ENCODE results near the gene ERAL1.
"Not testable (repeated sequence)": the region's sequence is repeated elsewhere in the genome, so short reads cannot be mapped to it uniquely, and the experiment has no call there.

Gene ERAL1

DNA sequence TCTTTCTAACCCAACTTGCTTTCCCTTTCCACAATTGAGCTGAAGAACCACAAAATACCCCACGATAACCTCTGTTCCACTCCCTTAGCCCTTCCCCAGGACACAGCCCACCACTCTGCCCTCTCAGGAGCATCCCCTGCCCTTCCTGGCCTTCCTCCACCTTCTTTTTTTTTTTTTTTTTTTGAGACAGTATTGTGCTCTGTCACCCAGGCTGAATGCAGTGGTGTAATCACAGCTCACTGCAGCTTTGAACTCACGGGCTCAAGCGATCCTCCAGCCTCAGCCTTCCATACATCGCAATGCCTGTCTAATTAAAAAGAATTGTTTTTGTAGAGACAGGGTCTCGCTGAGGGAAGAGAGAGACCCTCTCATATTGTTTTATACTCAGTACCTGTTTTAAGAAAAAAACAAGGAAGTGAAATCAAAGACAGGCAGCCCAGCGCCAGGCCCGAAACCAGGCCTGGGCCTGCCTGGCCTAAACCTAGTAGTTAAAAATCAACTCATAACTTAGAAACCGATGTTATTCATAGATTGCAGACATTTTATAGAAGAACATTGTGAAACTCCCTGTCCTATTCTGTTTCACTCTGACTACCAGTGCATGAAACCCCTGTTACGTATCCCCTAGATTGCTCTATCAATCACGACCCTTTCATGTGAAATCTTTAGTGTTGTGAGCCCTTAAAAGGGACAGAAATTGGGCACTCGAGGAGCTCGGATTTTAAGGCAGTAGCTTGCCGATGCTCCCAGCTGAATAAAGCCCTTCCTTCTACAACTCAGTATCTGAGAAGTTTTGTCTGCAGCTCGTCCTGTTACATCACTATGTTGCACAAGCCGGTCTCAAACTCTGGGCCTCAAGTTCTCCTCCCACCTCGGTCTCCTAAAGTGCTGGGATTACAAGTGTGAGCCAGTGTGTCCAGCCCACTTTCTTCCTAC is 38.7 kb downstream of the ERAL1 start:
- not testable (repeated sequence) for H3K9me3 ChIP-seq (ENCODE audit: control insufficient read depth, low read length); DNase-seq (ENCODE audit: low read depth)

DNA sequence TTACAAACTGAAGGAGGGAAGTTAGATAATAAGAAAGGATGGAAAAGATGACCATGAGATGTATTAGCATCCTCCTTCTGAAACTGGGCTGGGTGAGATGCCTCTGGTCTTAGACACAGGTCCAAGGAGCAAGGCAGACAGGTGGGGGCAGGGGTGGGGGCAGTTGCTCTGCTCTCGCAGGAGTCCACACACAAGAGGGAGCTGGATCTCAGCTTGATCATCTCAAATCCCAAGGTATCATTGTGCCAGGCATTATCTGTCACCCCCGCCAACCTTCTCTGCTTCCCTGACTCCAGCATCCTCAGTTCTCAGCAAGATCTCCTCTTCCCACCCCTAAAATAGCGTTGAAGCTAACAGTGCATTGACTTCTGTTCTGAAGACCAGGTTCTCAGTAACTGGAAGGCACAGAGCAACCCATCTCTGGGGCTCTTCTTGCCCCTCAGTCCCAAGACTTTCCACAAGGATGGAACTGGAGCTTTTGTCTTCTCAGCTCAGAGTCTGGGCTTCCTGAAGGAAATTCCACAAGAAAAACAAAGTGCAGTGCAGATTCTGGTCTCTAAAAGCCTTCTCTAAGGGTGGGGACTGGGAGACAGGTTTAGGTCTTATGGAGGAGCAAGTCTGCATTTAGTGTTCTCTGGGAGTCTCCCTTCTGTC is 41.1 kb downstream of the ERAL1 start:
- peak overlapping the region; percentile 93 for H3K4me3 ChIP-seq (ENCODE audit: low read length)
- H3K9me3 ChIP-seq (ENCODE audit: control insufficient read depth, low read length) = no peaks in the 10 kb centered on the region
- peak overlapping the region; percentile 90 for H3K9ac ChIP-seq (ENCODE audit: low read length)
- no peaks in the 10 kb centered on the region for H3K36me3 ChIP-seq (ENCODE audit: control insufficient read depth, insufficient read depth, low read length, severe bottlenecking)
- DNase-seq (ENCODE audit: low read depth) = peak; percentile 9
- H3K27me3 ChIP-seq (replicated peaks; ENCODE audit: control insufficient read depth, insufficient read depth, low read length) = no peaks in the 10 kb centered on the region
- H3K4me1 ChIP-seq (ENCODE audit: control insufficient read depth, insufficient read depth, low read length) = peaks cover 24% of the 10 kb centered on the region

More for the DNA sequence above, 38.7 kb downstream of the ERAL1 start:
- not testable (repeated sequence) for H3K27me3 ChIP-seq (replicated peaks; ENCODE audit: control insufficient read depth, insufficient read depth, low read length); H3K4me3 ChIP-seq (ENCODE audit: low read length); H3K9ac ChIP-seq (ENCODE audit: low read length); H3K36me3 ChIP-seq (ENCODE audit: control insufficient read depth, insufficient read depth, low read length, severe bottlenecking)
- H3K4me1 ChIP-seq (ENCODE audit: control insufficient read depth, insufficient read depth, low read length) = peaks cover 27% of the 10 kb centered on the region

- DNase-seq (ENCODE audit: low read depth) = no peak
- peak overlapping the region; percentile 90 for H3K9ac ChIP-seq (ENCODE audit: low read length)
- H3K27me3 ChIP-seq (replicated peaks; ENCODE audit: control insufficient read depth, insufficient read depth, low read length) = no peaks in the 10 kb centered on the region
- no peaks in the 10 kb centered on the region for H3K36me3 ChIP-seq (ENCODE audit: control insufficient read depth, insufficient read depth, low read length, severe bottlenecking)
- H3K9me3 ChIP-seq (ENCODE audit: control insufficient read depth, low read length) = no peaks in the 10 kb centered on the region
- H3K4me1 ChIP-seq (ENCODE audit: control insufficient read depth, insufficient read depth, low read length) = peaks cover 24% of the 10 kb centered on the region
- peak overlapping the region; percentile 93 for H3K4me3 ChIP-seq (ENCODE audit: low read length)
Measured at GRCh38 chr17:28896491-28896883, 41.7 kb downstream of the ERAL1 start.

GRCh38 chr17:28896884-28897768 is 42.3 kb downstream of the ERAL1 start, which contains the start of gene FLOT2:
Gene FLOT2, minus strand, starts transcription at chr17:28897733. Its CDS starts 159 bp downstream, at chr17:28897574.
- Histone ChIP-seq H3K4me3 (ENCODE audit: low read length) (peak within 1 kb of the TSS; percentile 93), H3K9me3 (ENCODE audit: control insufficient read depth, low read length) (no peaks in the 10 kb centered on the region), H3K9ac (ENCODE audit: low read length) (peak within 1 kb of the TSS; percentile 90), H3K36me3 (ENCODE audit: control insufficient read depth, insufficient read depth, low read length, severe bottlenecking) (no peaks in the 10 kb centered on the region), H3K4me1 (ENCODE audit: control insufficient read depth, insufficient read depth, low read length) (peaks cover 24% of the 10 kb centered on the region), H3K27me3 (replicated peaks; ENCODE audit: control insufficient read depth, insufficient read depth, low read length) (no peaks in the 10 kb centered on the region)
- peak; percentile 81 for DNase-seq (ENCODE audit: low read depth)

GRCh38 chr17:28897769-28898526 is 43.1 kb downstream of the ERAL1 start:
- no peaks in the 10 kb centered on the region for H3K9me3 ChIP-seq (ENCODE audit: control insufficient read depth, low read length)
- H3K36me3 ChIP-seq (ENCODE audit: control insufficient read depth, insufficient read depth, low read length, severe bottlenecking) = no peaks in the 10 kb centered on the region
- H3K9ac ChIP-seq (ENCODE audit: low read length) = peak overlapping the region; percentile 90
- no peak for DNase-seq (ENCODE audit: low read depth)
- H3K4me3 ChIP-seq (ENCODE audit: low read length) = peak overlapping the region; percentile 93
- no peaks in the 10 kb centered on the region for H3K27me3 ChIP-seq (replicated peaks; ENCODE audit: control insufficient read depth, insufficient read depth, low read length)
- H3K4me1 ChIP-seq (ENCODE audit: control insufficient read depth, insufficient read depth, low read length) = peaks cover 22% of the 10 kb centered on the region

DNA sequence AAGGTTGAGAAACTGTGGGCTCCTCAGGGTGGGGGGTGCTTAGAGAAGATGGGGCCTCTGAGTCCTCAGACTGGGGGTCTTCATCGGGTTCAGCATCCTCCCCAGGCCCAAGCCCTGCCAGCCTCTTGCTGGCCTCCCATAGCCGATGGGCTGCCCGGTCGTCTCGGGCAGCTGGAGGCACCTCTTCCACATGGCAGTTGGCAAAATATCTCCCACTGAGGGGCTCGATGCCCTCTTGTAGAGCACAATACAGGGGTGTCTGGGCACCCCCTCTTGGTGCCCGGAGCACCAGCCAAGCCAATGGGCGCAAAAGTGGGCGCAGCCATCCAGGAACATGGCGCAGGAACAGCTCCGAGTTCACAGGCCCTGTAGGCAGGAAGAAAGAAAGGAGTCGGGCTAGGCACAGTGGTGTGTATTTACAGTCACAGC is 43.7 kb downstream of the ERAL1 start:
- DNase-seq (ENCODE audit: low read depth) = no peak
- Histone ChIP-seq H3K9ac (ENCODE audit: low read length) (no peak overlapping the region), H3K9me3 (ENCODE audit: control insufficient read depth, low read length) (no peaks in the 10 kb centered on the region), H3K27me3 (replicated peaks; ENCODE audit: control insufficient read depth, insufficient read depth, low read length) (no peaks in the 10 kb centered on the region), H3K4me1 (ENCODE audit: control insufficient read depth, insufficient read depth, low read length) (peaks cover 23% of the 10 kb centered on the region), H3K36me3 (ENCODE audit: control insufficient read depth, insufficient read depth, low read length, severe bottlenecking) (no peaks in the 10 kb centered on the region), H3K4me3 (ENCODE audit: low read length) (no peak overlapping the region)

DNA sequence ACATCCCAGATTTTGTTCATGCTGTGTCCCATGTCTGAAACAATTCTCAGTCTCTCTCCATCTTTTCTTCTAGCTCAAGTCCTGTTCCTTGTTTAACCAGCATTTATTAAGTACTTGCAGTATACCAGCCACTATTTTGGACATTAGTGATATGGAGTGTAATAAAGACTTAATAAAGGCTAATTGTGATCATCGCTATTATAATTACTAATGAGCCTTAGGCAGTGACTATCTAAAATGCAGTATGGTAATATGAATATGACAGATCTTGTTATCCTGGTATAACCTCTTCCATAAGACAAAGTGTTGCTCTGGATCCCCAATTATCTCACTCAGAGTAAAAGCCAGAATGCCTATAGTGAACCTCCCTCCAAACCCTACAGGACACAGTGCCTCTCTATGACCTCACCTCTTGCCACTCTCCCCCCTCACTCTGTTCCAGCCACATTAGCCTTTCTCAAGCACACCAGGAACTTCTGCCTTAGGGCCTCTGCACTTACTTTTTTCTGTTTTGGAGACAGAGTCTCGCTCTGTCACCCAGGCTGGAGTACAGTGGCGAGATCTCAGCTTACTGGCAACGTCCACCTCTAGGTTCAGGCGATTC is 44.5 kb downstream of the ERAL1 start:
- Histone ChIP-seq H3K9me3 (ENCODE audit: control insufficient read depth, low read length) (no peaks in the 10 kb centered on the region), H3K4me1 (ENCODE audit: control insufficient read depth, insufficient read depth, low read length) (peaks cover 23% of the 10 kb centered on the region), H3K4me3 (ENCODE audit: low read length) (no peak overlapping the region), H3K9ac (ENCODE audit: low read length) (no peak overlapping the region), H3K27me3 (replicated peaks; ENCODE audit: control insufficient read depth, insufficient read depth, low read length) (no peaks in the 10 kb centered on the region), H3K36me3 (ENCODE audit: control insufficient read depth, insufficient read depth, low read length, severe bottlenecking) (no peaks in the 10 kb centered on the region)
- no peak for DNase-seq (ENCODE audit: low read depth)

GRCh38 chr17:28900986-28901726 is 46.3 kb downstream of the ERAL1 start:
- Histone ChIP-seq H3K4me1 (ENCODE audit: control insufficient read depth, insufficient read depth, low read length) (peaks cover 19% of the 10 kb centered on the region), H3K9me3 (ENCODE audit: control insufficient read depth, low read length) (no peaks in the 10 kb centered on the region), H3K9ac (ENCODE audit: low read length) (no peak overlapping the region), H3K4me3 (ENCODE audit: low read length) (no peak overlapping the region), H3K36me3 (ENCODE audit: control insufficient read depth, insufficient read depth, low read length, severe bottlenecking) (peaks cover 10% of the 10 kb centered on the region), H3K27me3 (replicated peaks; ENCODE audit: control insufficient read depth, insufficient read depth, low read length) (no peaks in the 10 kb centered on the region)
- DNase-seq (ENCODE audit: low read depth) = no peak

DNA sequence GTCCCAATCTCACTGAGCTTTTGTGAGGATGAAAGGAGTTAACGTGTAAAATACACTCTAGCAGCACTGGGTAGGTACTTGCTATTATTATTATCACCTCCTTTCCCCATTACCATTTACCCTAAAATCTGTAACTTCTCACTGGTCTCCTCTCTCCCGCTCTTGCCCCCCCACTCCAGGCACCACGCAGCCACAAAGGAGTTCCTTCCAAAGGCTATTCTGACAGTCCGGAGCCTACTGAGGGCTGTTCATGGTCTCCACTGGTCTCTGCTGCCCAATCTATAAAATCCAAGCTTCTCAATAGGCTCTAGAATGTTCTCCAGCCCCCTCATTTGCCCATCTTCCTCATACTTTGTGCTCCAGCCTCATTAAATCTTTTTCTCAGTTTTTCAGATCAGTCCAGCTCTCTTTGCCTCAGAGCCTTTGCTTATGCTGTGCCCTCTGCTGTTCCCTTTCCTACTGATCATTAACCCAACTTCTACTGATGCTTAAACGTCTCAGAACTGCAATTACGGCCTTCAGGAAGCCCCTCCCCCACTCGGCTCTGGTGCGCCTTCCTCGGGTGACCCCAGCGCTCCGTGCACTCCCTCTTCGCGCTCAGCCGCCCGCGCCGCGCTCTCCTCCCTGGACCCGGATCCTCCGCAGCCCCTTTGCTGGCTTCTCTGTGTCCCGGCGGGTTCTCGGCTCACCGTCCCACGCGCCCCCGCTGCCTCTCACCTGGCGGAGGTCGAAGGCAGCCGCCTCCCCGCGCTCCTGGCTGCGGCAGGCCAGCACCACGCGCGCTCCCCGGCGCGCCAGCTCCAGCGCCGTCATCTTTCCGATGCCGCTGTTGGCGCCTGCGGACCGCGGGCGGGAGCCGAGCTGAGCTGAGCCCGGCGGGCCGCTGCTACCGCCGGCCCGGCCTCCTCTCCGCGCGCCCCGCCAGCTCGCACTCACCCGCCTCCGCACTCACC is 47.3 kb downstream of the ERAL1 start:
- H3K4me3 ChIP-seq (ENCODE audit: low read length) = peak overlapping the region; percentile 81
- peak; percentile 69 for DNase-seq (ENCODE audit: low read depth)
- H3K9ac ChIP-seq (ENCODE audit: low read length) = peak overlapping the region; percentile 71
- no peaks in the 10 kb centered on the region for H3K27me3 ChIP-seq (replicated peaks; ENCODE audit: control insufficient read depth, insufficient read depth, low read length)
- H3K9me3 ChIP-seq (ENCODE audit: control insufficient read depth, low read length) = no peaks in the 10 kb centered on the region
- H3K36me3 ChIP-seq (ENCODE audit: control insufficient read depth, insufficient read depth, low read length, severe bottlenecking) = peaks cover 19% of the 10 kb centered on the region
- H3K4me1 ChIP-seq (ENCODE audit: control insufficient read depth, insufficient read depth, low read length) = peaks cover 13% of the 10 kb centered on the region
